Pancreas (tissue), 10 donors: ENCODE measurements around the gene MADD. TPM values are rescaled to one million over a fixed set of nuclear protein-coding genes. Genes with fewer than 3 reads are reported as not detected.

ENCODE experiments used
- ATAC-seq, 4 donors: fragments of 200-7000 bp; cut with Tn5 transposase; one replicate each; pipeline versions ENCODE4 v1.8.0 to v1.9.1; 2020; ENCODE audit warnings: mild to moderate bottlenecking in 4 of 4, moderate library complexity in 4 of 4
- DNase-seq, 6 donors: peaks; one replicate each; pipeline ENCODE4 v3.0.0-alpha.2; 2020
- FAIRE-seq: peaks from 2 replicates; lab custom pipeline; 2012; peaks lifted over from hg19 to GRCh38; lab: Jason Lieb, UNC
- H3K27ac ChIP-seq, 4 donors: fragments of 200-600 bp; sonication (generic); 1 replicate in 3 of 4; 2 replicates in 1 of 4; pipeline versions ENCODE4 v1.5.0 to v1.8.0; 2020
- H3K27me3 ChIP-seq, 4 donors: fragments of 200-600 bp; one replicate each; pipeline ENCODE4 v1.8.0; 2021
- H3K36me3 ChIP-seq, 3 donors: fragments of 200-600 bp; sonication (generic) in 1 of 3; one replicate each; pipeline versions ENCODE4 v1.5.0 to v1.8.0; 2020 to 2021
- H3K4me1 ChIP-seq, 3 donors: fragments of 200-600 bp; one replicate each; pipeline ENCODE4 v1.8.0; 2021
- H3K4me3 ChIP-seq, 4 donors: fragments of 200-600 bp; sonication (generic) in 2 of 4; one replicate each; pipeline versions ENCODE4 v1.5.0 to v1.8.0; 2020 to 2021
- H3K9me3 ChIP-seq, 4 donors: fragments of 200-600 bp; one replicate each; pipeline ENCODE4 v1.8.0; 2021
- WGBS, 2 donors: extraction: QIAGEN DNeasy Blood & Tissue Kit; methylation state at CpG; one replicate each; pipeline ENCODE4 v1.1.7; 2013; 5-methylcytosine and 5-hydroxymethylcytosine counted together
- intact Hi-C, 3 donors: fragments of 100-400 bp; cut with DNase I; formaldehyde crosslinking; loops; one replicate each; pipeline versions ENCODE4 v1.11.1 to v1.14.2; 2022
- polyA plus RNA-seq, 2 donors: library from polyadenylated mRNA; stranded (reverse); fragments of 200-250 nt; gene quantifications; one replicate each; pipeline ENCODE4 v1.2.3, GENCODE V29; 2013
- total RNA-seq, 6 donors: library from RNA; stranded (reverse); fragmentation: NEBNext Ultra II Directional in 4 of 6; extraction: Animal tissue kit (Norgen Biotek cat#: 25700) in 4 of 6; gene quantifications; one replicate each; pipeline versions ENCODE4 v1.2.1 to v1.2.4, GENCODE V29; 2021 to 2023
- TF ChIP-seq, protein P1 (sequence below), 4 donors: fragments of 200-600 bp; sonication (generic) in 3 of 4; IDR thresholded peaks; one replicate each; pipeline versions ENCODE4 v1.5.0 to v1.8.0; 2021; ENCODE audit warnings: antibody characterized with exemption in 4 of 4
- donor health status: healthy with polysubstance abuse.
- donor health status: DM: no; HTN: no; CAD: no; lungs with moderate emphysema.
- donor health status: DM: no; HTN: no; CAD: no.
- donor health status: control.
- donor health status: control.
- donor health status: Bipolar disorder and iron deficiency.
- donor health status: DM: yes; HTN: yes; CAD: no.
- donor health status: DM: no; HTN: no; CAD: no.
- donor health status: DM: no; HTN: no; CAD: no.
- donor health status: DM: yes; HTN: yes; CAD: no.

The MADD gene
- total and polyA plus RNA-seq, 8 donors: 15.0 to 36.9 (median 21.3) TPM

DNA sequence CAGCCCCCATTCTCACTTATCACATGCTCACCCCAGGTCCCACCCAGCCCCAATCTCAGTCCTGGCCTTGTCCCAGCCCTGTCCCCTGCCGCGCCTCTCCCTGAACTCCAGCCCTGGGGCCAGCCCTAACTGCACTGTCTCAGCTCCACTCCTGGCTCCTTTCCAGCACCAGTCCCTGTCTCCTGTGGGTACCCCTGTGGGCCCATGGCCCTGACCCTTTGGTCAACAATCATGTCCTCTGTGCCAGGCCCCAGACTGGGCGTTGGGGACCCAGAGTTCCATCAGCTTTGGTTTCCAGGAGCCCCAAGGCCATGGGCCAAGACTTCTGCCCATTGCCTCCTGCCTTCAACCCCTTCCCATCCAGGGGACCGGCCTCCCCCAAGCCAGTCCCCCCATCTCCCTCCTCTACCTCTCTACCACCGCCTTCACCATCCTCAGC is 107.7 kb downstream of the MADD start:
- H3K9me3 ChIP-seq: no peaks in the 10 kb centered on the region
- TF ChIP-seq, protein P1, sequence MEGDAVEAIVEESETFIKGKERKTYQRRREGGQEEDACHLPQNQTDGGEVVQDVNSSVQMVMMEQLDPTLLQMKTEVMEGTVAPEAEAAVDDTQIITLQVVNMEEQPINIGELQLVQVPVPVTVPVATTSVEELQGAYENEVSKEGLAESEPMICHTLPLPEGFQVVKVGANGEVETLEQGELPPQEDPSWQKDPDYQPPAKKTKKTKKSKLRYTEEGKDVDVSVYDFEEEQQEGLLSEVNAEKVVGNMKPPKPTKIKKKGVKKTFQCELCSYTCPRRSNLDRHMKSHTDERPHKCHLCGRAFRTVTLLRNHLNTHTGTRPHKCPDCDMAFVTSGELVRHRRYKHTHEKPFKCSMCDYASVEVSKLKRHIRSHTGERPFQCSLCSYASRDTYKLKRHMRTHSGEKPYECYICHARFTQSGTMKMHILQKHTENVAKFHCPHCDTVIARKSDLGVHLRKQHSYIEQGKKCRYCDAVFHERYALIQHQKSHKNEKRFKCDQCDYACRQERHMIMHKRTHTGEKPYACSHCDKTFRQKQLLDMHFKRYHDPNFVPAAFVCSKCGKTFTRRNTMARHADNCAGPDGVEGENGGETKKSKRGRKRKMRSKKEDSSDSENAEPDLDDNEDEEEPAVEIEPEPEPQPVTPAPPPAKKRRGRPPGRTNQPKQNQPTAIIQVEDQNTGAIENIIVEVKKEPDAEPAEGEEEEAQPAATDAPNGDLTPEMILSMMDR (IDR thresholded peaks at IDR 0.05): no peak
- intact Hi-C loops: loop anchor here in 2 of 3 donors (5.0 to 10.0 kb wide), 2 partner anchors 67 to 70 kb away; partner anchors contain the start of gene RAPSN (in 2 of the 2)
- WGBS, 2 donors: 74 to 83% methylated on average over 5 of the region's 5 CpGs
- peak overlapping the region in 1 of 4 donors; percentile 36 for H3K4me3 ChIP-seq
- ATAC-seq: peak in 1 of 4 donors; percentile 22
- H3K27me3 ChIP-seq: no peaks in the 10 kb centered on the region
- peak overlapping the region in 2 of 4 donors; percentile 35 to 58 for H3K27ac ChIP-seq
- H3K36me3 ChIP-seq: no peaks in the 10 kb centered on the region
- no peak for FAIRE-seq
- H3K4me1 ChIP-seq: no peaks in the 10 kb centered on the region
- DNase-seq: peak in 1 of 6 donors; percentile 63

DNA sequence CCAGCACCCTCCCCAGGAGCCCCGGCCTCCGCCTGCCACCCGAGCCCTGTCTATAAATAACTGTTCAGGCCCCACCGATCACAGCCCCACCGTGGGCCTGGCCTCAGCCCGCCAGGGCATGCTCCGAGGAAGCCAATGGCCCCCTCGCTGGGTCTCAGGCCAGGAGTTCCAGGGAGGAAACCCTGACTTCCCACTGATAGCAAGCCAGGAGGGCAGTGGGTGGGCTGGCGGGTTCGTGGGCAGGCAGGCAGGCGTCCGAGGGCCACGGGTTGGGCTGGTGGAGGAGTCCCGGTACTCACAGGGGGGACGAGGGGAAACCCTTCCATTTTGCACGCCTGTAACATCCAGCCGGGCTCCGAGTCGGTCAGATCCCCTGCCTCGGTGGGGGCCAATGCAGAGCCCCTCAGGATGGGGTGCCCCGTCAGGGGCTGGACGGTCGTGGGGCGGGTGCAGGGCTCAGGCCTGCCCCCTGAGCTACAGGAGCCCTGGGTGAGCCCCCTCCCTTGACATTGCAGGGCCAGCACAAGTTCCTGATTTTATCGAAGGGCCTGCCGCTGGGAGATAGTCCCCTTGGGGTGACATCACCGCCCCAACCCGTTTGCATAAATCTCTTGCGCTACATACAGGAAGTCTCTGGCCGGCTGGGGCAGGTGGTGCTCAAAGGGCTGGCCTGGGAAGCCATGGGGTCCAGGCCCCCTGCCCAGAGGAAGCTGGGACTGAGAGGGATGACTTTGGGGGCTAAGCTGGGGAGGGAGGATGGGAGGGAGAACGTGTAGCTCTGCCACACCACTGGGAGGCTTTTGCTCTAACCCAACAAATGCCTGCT is 108.3 kb downstream of the MADD start, which contains the start of gene SPI1:
Gene SPI1 (minus strand): TSS at position 538 of the 826 bp plus-strand sequence. CDS start 194 bp downstream, at position 344.
- DNase-seq (peak in 2 of 6 donors; percentile 68 to 74), ATAC-seq (peak in 3 of 4 donors; percentile 36 to 63 (median 50)), FAIRE-seq (no peak)
- Histone ChIP-seq H3K4me1 (no peaks in the 10 kb centered on the region), H3K27ac (peak within 1 kb of the TSS in 2 of 4 donors; percentile 35 to 58), H3K36me3 (no peaks in the 10 kb centered on the region), H3K4me3 (peak within 1 kb of the TSS in 1 of 4 donors; percentile 36), H3K27me3 (no peaks in the 10 kb centered on the region), H3K9me3 (no peaks in the 10 kb centered on the region)
- WGBS, 2 donors: 73 to 79% methylated on average over 31 of the region's 31 CpGs
- TF ChIP-seq, protein P1 (IDR thresholded peaks at IDR 0.05): no peak
- intact Hi-C loops: loop anchor here in 2 of 3 donors (5.0 to 10.0 kb wide), 2 partner anchors 67 to 69 kb away; partner anchors contain the start of gene RAPSN (in 2 of the 2)

DNA sequence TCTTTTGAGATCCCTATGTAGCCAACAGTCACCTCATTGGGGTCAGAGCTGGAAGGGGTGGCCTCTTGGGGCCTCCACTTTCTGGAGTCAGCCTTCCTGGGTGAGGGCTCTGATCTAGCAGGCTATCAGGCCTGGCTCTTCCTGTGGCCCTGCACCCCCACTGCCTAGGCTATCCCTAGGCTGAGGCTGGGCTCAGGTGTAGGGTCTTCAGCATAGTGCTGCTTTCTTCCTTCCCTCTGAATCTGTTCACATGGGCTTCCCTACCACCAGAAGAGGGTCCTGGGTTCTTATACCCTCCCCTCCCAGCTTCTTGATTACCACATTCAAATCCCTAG is 108.9 kb downstream of the MADD start:
- Histone ChIP-seq H3K4me3 (no peak overlapping the region), H3K4me1 (no peaks in the 10 kb centered on the region), H3K27ac (peak overlapping the region in 2 of 4 donors; percentile 14 to 15), H3K27me3 (no peaks in the 10 kb centered on the region), H3K36me3 (no peaks in the 10 kb centered on the region), H3K9me3 (no peaks in the 10 kb centered on the region)
- FAIRE-seq (no peak), DNase-seq (no peak), ATAC-seq (no peak)
- intact Hi-C loops: loop anchor here in 2 of 3 donors (5.0 to 10.0 kb wide), 2 partner anchors 66 to 68 kb away; partner anchors contain the start of gene RAPSN (in 2 of the 2)
- TF ChIP-seq, protein P1 (IDR thresholded peaks at IDR 0.05): no peak

DNA sequence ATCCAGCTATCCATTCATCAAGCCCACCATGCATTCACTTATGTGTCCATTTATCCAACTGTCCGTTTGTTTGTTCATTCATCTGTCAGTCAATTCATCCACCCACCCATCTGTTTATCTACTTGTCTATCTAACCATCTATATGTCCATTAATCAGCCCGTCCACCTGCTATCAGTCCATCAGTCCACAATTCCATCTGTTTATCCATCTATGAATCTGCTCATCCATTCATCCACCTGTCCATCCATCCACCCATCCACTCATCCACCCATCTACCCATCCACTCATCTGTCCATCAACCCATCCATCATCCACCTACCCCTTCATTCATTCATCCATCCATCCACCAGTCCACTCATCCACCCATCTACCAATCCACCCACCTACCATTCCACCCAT is 109.4 kb downstream of the MADD start:
- H3K27ac ChIP-seq: no peak overlapping the region
- no peak for FAIRE-seq
- 64 to 71% methylated on average over 2 of the region's 2 CpGs for WGBS, 2 donors

More for the DNA sequence above, 109.4 kb downstream of the MADD start:
- no peak for DNase-seq
- TF ChIP-seq, protein P1 (IDR thresholded peaks at IDR 0.05): no peak
- no peaks in the 10 kb centered on the region for H3K36me3 ChIP-seq
- H3K27me3 ChIP-seq: no peaks in the 10 kb centered on the region
- H3K9me3 ChIP-seq: no peaks in the 10 kb centered on the region
- no peaks in the 10 kb centered on the region for H3K4me1 ChIP-seq
- no peak for ATAC-seq
- no peak overlapping the region for H3K4me3 ChIP-seq
- intact Hi-C loops: loop anchor here in 2 of 3 donors (5.0 to 10.0 kb wide), 2 partner anchors 65 to 68 kb away; partner anchors contain the start of gene RAPSN (in 2 of the 2)

Other genes with a start within 250 kb of the MADD start
- 10 to 100 TPM; 40.1 to 67.5 (median 61.4) TPM for gene ARFGAP2, start 93.3 kb upstream of the MADD start, total RNA-seq
- 10 to 100 TPM; 73.1 to 78.9 TPM for gene ARFGAP2, start 93.3 kb upstream of the MADD start, polyA plus RNA-seq
- gene PACSIN3, start 83.7 kb upstream of the MADD start, total RNA-seq: 10 to 100 TPM; 16.5 to 39.9 (median 29.6) TPM
- gene PACSIN3, start 83.7 kb upstream of the MADD start, polyA plus RNA-seq: 10 to 100 TPM; 28.1 to 31.3 TPM
- 10 to 100 TPM in 5 of 6 donors, 1 to 10 TPM in 1; 10.0 to 46.2 (median 20.0) TPM for gene DDB2, start 55.2 kb upstream of the MADD start, total RNA-seq
- gene DDB2, start 55.2 kb upstream of the MADD start, polyA plus RNA-seq: 10 to 100 TPM; 31.2 to 45.9 TPM
- 10 to 100 TPM; 22.5 to 38.1 (median 29.7) TPM for gene ACP2, start 21.3 kb upstream of the MADD start, total RNA-seq
- 10 to 100 TPM; 40.4 to 53.6 TPM for gene ACP2, start 21.3 kb upstream of the MADD start, polyA plus RNA-seq
- gene NR1H3, start 12.1 kb upstream of the MADD start, total RNA-seq: 10 to 100 TPM in 5 of 6 donors, 1 to 10 TPM in 1; 8.9 to 24.0 (median 15.2) TPM
- gene NR1H3, start 12.1 kb upstream of the MADD start, polyA plus RNA-seq: 10 to 100 TPM; 54.9 to 60.0 TPM
- gene MYBPC3, start 82.6 kb downstream of the MADD start, total RNA-seq: 1 to 10 TPM in 1 of 6 donors, under 1 TPM in 3, not detected in 2; 0.06 to 1.0 (median 0.09) TPM
- under 1 TPM; 0.14 to 0.23 TPM for gene MYBPC3, start 82.6 kb downstream of the MADD start, polyA plus RNA-seq
- 10 to 100 TPM in 2 of 6 donors, 1 to 10 TPM in 4; 1.0 to 24.2 (median 4.5) TPM for gene SPI1, start 108.4 kb downstream of the MADD start, total RNA-seq
- gene SPI1, start 108.4 kb downstream of the MADD start, polyA plus RNA-seq: 1 to 10 TPM; 4.7 to 7.6 TPM
- 10 to 100 TPM; 14.6 to 28.5 (median 19.3) TPM for gene SLC39A13, start 138.5 kb downstream of the MADD start, total RNA-seq
- 10 to 100 TPM; 52.6 to 55.6 TPM for gene SLC39A13, start 138.5 kb downstream of the MADD start, polyA plus RNA-seq
- 10 to 100 TPM; 37.4 to 59.4 (median 50.3) TPM for gene PSMC3, start 156.3 kb downstream of the MADD start, total RNA-seq
- gene PSMC3, start 156.3 kb downstream of the MADD start, polyA plus RNA-seq: 10 to 100 TPM; 55.0 to 67.5 TPM
- gene RAPSN, start 179.0 kb downstream of the MADD start, total RNA-seq: under 1 TPM; 0.18 to 0.56 (median 0.30) TPM
- gene RAPSN, start 179.0 kb downstream of the MADD start, polyA plus RNA-seq: under 1 TPM; 0.34 to 0.92 TPM